Forelimb muscle (tissue), 1 donor: ENCODE data around the gene KIAA0040. TPM values are rescaled to one million over a fixed set of nuclear protein-coding genes. Genes with fewer than 3 reads are reported as not detected.

ENCODE experiments used
- DNase-seq: peaks from one replicate; pipeline ENCODE4 v3.0.0-alpha.2; 2013; ENCODE audit warnings: low read depth
- polyA plus RNA-seq: library from polyadenylated mRNA; unstranded; fragments of 120-200 nt; gene quantifications from one replicate; pipeline ENCODE4 v1.2.1, GENCODE V29; 2013; ENCODE audit not compliant: insufficient read length

The KIAA0040 gene
- polyA plus RNA-seq, result 11.1 TPM

DNA sequence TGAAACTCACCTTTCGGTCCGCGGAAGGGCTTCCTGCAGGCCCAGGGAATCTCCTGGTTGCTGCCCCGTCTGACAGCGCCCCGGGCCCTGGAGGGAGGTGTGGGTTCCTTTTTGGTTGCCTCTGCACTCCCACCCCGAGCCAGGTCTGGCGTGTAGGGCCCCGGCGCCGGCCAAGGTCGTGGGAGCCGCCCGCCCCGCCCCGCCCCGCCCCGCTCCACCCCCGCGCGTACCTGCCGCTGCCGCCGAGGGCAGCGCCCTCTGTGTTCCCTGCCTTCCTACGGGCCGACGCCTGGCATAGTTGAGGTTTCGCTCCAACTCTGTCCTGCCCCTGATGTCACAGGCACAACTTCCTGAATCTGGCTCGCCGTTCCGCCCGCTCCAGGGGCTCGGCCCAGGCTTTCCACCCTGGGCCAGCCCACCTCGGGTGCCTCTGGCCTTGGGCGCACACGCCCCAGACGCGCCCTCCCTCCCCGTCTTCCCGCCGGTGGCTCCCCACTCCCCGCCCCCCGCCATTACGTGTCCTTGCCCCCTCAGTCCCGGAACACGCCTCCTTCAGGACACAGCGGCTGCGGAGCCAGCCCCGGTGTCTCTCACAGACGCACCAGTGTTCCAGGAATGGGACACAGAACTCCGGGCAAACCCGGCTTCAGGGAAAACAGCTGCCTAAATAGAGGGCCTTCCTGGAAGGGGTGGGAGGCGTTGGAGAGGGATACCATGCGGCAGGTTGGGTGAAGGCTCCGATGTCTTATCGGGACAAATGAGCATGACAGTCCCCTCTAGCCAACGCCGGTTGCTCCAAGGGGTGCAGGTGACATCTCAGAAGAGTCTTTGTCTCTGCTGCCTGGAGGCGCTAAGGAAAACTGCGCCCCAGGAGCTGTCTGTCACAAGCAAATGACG, at the start of gene KIAA0040:
Gene KIAA0040 (minus strand): TSS at position 147 of the 897 bp plus-strand sequence. CDS start 31,763 bp downstream, outside the sequence.
- no peak for DNase-seq

DNA sequence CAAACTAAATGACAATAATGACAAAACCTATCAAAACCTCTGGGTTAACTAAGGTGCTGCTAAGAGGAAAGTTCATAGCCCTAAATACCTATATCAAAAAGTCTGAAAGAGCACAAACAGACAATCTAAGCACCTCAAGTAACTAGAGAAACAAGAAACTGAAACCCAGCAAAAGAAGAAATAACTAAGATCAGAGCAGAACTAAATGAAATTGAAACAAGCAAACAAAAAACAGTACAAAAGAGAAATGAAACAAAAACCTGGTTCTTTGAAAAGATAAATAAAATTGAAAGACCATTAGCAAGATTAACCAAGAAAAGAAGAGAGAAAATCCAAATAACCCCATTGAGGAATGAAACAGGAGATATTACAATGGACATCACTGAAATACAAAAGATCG, 44.8 kb upstream of the KIAA0040 start:
- no peak for DNase-seq

DNA sequence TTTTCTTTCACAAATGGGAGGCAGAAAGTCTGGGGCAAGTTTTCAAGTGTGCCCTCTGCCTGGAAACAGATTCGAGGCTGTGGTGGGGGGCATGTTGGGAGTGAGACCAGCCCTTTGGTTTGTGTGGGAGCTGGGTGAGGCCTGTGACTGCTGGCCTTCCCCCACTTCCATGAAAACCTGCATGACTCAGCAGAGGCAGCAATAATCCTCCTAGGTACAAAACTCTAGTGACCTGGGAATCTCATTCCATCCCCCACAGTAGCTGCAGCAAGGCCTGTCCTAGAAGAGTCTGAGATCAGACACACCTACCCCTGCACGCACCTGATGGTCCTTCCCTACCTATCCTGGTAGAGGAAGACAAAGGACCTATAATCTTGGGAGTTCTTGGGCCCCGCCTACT, 42.1 kb upstream of the KIAA0040 start:
- no peak for DNase-seq

DNA sequence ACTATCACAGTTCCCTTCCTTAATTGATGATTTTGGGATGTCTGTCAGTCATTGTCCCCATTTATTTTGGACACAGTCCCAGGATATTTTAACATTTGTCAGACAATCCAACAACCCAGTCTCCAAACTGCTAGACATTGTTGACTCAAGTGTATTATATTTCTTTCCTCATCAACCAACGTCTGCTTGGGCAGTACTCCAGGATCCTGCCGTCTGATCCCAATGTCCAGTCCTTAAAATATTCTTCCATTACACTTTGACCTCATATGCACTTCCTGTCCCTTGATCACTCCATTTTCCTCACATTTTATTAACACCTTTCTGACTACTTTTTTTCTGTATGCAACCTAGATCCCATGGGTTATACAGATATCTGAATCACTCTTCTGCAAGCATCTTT, 39.8 kb upstream of the KIAA0040 start:
- DNase-seq, result no peak

- DNase-seq, result no peak
Observed at GRCh38 chr1:175225805-175226129, 33.2 kb upstream of the KIAA0040 start.

DNA sequence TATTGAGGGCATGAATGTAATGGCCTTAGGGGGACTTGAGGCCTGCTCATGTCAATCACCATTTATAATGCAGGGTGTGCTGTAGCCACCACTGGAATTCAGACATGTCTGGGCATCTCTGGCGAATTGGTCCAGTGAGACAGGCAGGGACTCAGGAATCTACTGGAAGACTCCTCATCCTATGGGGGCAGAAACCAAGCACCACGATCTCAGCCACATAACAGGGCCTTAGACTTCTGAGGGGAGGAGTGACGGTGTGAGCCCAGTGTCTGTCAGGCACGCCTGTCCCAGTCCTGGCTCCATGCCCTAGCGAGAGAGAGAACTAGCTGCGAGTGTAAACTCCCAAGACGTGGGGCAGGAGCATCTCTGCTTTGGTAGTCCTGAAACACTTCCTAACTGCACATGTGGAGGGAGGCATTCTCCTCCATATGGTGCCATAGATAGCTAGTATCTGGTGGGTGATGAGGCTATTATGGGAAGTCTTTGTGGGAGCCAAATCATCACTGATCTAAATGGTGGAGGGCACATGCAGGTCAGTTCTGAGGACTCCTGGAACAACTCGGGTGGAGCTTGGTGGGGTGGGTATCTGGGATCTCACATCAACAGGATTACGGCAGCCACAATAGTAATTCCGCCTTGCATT, 29.8 kb upstream of the KIAA0040 start:
- DNase-seq, result no peak

DNA sequence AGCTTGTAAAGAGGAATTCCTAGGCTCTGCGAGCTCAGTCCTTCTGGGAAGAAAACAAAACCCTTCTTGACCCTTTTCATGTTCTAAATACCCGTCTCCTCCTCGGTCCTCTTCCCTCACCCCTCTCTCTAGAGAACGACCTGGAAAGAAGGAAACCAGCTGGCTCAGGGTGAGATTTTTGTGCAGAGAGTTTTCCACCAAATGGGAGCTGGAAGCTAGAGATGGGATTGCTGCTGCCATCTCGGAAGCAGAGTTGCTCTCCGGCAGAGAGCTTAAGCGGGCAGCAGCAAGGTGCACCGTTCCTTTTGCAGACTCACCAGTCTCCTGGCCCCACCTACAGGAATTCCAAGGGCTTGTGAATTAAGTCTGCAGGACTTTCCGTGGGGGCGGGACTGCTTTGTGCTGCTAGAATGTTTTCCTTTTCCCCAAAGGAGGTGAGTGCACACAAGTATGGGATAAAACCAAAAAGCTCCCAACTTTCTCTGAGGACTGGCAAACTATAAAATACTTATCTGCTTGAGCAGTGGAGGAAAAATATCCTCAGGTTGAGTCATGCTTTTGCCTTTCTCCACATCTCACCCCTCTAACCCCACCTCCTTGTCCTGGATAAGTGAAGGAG, 29.1 kb upstream of the KIAA0040 start:
- DNase-seq, result no peak

GRCh38 chr1:175220853-175221556, 28.4 kb upstream of the KIAA0040 start:
- no peak for DNase-seq

GRCh38 chr1:175219774-175220173, 27.2 kb upstream of the KIAA0040 start:
- no peak for DNase-seq

GRCh38 chr1:175218786-175219434, 26.3 kb upstream of the KIAA0040 start:
- DNase-seq, result no peak

GRCh38 chr1:175217721-175218531, 25.4 kb upstream of the KIAA0040 start:
- DNase-seq, result no peak

DNA sequence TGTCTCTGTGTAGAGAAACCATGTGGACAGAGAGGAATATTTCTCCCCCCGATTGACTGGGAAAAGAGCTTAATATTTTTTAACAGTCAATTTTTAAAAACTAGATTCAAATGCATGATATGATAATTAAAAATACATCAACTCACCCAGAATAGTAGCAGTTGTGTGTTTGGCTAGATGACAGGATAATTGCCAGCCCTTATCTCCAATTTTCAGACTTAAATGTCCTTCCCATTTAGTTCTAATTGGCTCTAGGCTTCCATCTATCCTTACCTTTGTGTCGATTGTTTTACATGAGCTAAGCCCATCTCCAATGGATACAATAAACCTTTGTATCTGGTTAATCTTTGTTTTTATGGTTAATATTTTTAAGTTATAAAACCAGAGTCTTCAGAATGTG, 23.9 kb upstream of the KIAA0040 start:
- no peak for DNase-seq

DNA sequence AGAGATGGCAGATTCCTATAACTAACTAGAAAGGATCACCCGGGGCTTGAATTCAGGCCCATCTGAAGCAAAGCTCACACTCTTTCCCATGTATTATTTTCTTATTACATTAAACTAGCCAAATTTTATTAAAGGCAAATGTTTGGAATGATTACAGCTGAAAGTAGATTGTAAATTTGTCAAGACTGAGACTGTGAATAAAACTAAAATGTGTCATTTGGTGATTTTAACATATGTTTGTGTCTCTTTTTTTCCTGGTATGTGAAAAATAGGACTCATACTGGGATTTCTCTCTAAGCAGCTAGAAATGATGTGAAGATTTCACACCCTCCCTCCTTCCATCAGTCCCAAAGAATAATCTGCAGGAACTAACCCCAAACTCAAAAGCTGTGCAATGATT, 19.1 kb upstream of the KIAA0040 start:
- no peak for DNase-seq

- DNase-seq, result no peak
Observed at GRCh38 chr1:175210744-175211143, 18.2 kb upstream of the KIAA0040 start.

DNA sequence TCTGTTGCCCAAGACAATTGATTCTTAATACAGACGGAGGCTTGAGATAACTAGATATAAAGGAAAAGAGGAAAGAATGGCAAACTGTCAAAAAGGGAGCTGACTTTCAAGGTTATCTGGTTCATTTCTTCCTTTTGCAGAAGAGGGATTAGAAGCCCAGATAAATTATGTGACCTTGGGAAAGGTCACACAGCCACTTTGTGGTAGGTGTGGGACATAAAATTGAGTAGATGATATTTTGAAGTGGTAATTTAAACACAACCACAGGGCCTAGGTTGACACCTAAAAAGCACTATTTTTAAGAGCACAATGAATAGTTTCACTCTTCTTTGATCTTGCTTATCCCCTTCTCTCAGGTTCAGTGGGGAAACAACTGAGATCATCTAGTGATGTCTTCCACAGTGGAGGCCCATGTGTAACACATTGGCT, 16.9 kb upstream of the KIAA0040 start:
- no peak for DNase-seq

GRCh38 chr1:175208773-175209492, 16.4 kb upstream of the KIAA0040 start:
- DNase-seq, result no peak

DNA sequence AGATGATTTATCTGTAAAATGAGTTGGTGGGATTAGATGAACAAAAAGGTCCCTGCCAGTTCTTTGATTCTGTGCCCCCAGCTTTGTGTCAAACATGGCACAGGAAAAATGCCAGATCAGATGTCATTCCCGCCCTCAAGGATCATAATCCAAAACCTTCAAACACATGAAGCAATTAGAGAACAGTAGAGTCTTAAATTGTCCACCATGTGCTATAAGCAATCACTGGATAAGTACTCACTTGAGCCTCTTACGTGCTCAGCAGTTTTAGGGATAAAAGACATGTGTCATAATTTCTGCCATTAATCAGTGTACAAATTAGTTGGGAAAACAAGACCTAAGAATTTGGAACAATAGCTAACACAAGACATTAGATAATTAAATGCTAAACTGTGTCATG, 15.4 kb upstream of the KIAA0040 start:
- no peak for DNase-seq

- no peak for DNase-seq
Observed at GRCh38 chr1:175206687-175207086, 14.1 kb upstream of the KIAA0040 start.

DNA sequence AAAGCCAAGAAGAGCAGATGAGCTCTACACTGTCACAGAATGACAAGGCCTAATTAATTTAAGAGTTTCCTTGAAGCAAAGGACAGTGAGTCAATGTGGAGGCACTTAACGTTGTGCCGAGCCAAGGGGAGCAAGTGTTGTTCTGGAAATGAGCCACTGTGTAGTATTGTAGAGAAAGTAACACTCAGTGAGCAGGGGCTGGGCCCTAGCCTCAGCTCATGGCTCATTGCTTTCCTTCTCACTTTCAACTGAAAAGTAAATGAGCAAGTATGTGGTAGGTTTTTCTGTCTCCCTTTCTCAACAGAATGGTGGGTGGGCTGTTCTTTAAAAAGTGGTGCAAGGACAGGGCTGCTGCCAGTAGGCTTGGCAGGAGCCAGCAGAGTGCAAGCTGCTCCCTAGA, 11.8 kb upstream of the KIAA0040 start:
- peak; percentile 60 for DNase-seq

- DNase-seq, result no peak
Observed at GRCh38 chr1:175203570-175204068, 11.0 kb upstream of the KIAA0040 start.
